Activated CD4-positive, alpha-beta memory T cell treated with anti-CD3 and anti-CD28 coated beads, Interleukin-2, amount 10 ng/mL, durations not matched to agents 7 days and 5 days (primary cell): ENCODE results near the gene CD37. TPM values are rescaled to one million over a fixed set of nuclear protein-coding genes. Genes with fewer than 3 reads are reported as not detected.
"Not testable (repeated sequence)": the region's sequence is repeated elsewhere in the genome, so short reads cannot be mapped to it uniquely, and the experiment has no call there.

Experiments
- CTCF ChIA-PET: fragments of 350-600 bp; sonication (Branson Sonifier 250); formaldehyde crosslinking; loops from one replicate; lab custom pipeline; 2021; ENCODE audit warnings: antibody characterized with exemption, inconsistent platforms; lab: Charles Lee
- POLR2A ChIA-PET: fragments of 350-600 bp; sonication (Branson Sonifier 250); formaldehyde crosslinking; loops from one replicate; lab custom pipeline; 2021; ENCODE audit warnings: antibody characterized with exemption; lab: Charles Lee
- DNase-seq: peaks from one replicate; pipeline ENCODE4 v3.0.0-alpha.2; 2020
- H3K27ac Mint-ChIP-seq: one replicate; pipeline ENCODE4 v1.8.0; 2021; ENCODE audit warnings: mild to moderate bottlenecking, mixed read lengths
- H3K27me3 Mint-ChIP-seq: one replicate; pipeline ENCODE4 v1.8.0; 2021; ENCODE audit warnings: mixed read lengths
- H3K36me3 Mint-ChIP-seq: one replicate; pipeline ENCODE4 v1.8.0; 2021; ENCODE audit warnings: low read depth, mixed read lengths
- H3K4me1 Mint-ChIP-seq: one replicate; pipeline ENCODE4 v1.8.0; 2021; ENCODE audit warnings: mixed read lengths
- H3K4me3 Mint-ChIP-seq: one replicate; pipeline ENCODE4 v1.8.0; 2021; ENCODE audit warnings: mild to moderate bottlenecking, mixed read lengths
- H3K9me3 Mint-ChIP-seq: one replicate; pipeline ENCODE4 v1.8.0; 2021; ENCODE audit warnings: mixed read lengths
- total RNA-seq, 2 experiments: library from RNA; stranded (reverse); gene quantifications; one replicate each; pipeline ENCODE4 v1.2.3, GENCODE V29; 2021

The CD37 gene
- total RNA-seq, 2 experiments from 2014 or later: 278 to 299 TPM

DNA sequence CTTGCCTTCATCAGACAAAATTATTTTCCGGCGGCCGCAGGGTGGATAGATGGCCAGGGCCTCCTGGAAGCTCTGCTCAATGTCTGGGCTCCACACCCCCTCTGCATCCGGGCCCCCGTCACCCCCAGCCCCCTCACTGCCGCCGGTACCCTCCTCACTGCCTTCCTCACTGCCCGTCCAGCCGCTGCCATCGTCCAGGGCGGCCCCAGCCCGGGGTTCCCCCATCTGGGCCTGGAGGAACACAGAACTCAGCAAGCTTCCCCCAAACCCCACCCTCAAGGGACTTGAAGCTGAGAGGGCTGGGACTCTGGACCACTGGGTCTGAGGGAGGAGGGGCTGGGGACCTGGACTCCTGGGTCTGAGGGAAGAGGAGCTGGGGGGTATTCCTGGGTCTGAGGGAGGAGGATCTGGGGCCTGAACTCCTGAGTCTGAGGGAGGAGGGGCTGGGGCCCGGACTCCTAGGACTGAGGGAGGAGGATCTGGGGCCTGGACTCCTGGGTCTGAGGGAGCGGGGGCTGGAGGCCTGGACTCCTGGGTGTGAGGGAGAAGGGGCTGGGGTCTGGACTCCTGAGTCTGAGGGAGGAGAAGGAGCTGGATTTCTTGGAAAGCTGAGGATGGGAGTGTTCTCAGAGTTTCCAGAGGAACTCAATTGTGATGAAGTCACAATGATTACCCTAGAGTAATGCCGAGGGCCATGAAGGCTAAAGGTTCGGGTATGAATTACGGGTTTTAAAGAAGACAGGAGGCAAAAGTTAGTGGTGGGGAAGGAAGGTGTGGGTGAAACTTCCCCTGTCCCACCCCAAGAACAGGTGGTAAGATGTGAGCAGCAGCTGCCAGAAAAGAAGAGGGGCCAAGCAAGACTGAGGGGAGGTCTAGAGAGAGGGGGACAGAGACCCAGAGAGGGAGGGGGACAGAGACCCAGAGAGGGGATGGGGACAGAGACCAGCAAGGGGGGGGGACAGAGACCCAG is 24.9 kb downstream of the CD37 start:
- ChIA-PET POLR2A (interaction anchor here (1.0 kb wide), 1 partner anchor 25 kb away, joined by 3 read pairs; the partner anchor contains the start of gene CD37), CTCF (no interaction called here)
- no peak overlapping the region for H3K4me3 Mint-ChIP-seq

DNA sequence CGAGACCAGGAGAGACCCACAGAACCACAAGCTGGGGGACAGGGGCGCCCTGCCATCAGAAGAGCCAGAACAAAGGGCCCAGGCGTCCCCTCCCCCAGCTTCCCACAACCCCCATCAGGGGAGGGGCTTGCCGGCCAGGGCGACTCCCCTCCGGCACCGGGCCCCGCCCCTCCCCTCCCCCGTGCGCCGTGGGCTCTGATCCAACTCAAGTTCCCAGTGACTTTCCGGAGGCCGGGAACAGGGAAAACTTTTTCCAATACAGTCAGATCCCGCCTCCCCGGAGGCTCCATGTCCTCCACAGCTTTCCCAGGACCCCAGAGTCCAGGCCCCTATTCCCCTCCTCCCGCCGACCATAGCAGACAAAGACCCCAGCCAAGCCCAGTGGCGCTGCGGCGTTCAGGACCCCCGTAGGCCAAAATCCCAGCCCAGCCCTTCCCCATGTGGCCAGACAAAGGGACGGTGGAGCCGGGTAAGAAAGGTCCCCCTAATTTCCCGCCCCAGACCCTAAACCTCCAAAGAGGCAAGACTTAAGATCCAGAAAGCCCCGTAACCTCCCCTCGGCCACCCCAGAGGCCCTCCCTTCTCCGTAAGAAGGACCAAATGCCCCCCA is 26.3 kb downstream of the CD37 start:
- no peak overlapping the region for H3K4me3 Mint-ChIP-seq
- peaks cover 43% of the 10 kb centered on the region for H3K27me3 Mint-ChIP-seq
- H3K36me3 Mint-ChIP-seq: no peaks in the 10 kb centered on the region
- no peak for DNase-seq
- peaks cover 7% of the 10 kb centered on the region for H3K4me1 Mint-ChIP-seq
- ChIA-PET CTCF (no interaction called here), POLR2A (no interaction called here)
- no peak overlapping the region for H3K27ac Mint-ChIP-seq
- H3K9me3 Mint-ChIP-seq: no peaks in the 10 kb centered on the region

More for the DNA sequence above, 24.9 kb downstream of the CD37 start:
- Mint-ChIP-seq H3K27ac (no peak overlapping the region), H3K4me1 (peaks cover 13% of the 10 kb centered on the region), H3K27me3 (peaks cover 50% of the 10 kb centered on the region), H3K9me3 (no peaks in the 10 kb centered on the region), H3K36me3 (no peaks in the 10 kb centered on the region)
- no peak for DNase-seq

GRCh38 chr19:49362048-49362928 is 27.1 kb downstream of the CD37 start, which contains the start of gene TEAD2:
TEAD2 (minus strand) TSS chr19:49362416; CDS start chr19:49360075, 2,341 bp downstream.
- POLR2A ChIA-PET: no interaction called here
- no peaks in the 10 kb centered on the region for H3K9me3 Mint-ChIP-seq
- no peak for DNase-seq
- no peaks in the 10 kb centered on the region for H3K36me3 Mint-ChIP-seq
- CTCF ChIA-PET: interaction anchor here (0.8 kb wide), 1 partner anchor 36 kb away, joined by 4 read pairs; no protein-coding TSS in a partner anchor
- H3K4me1 Mint-ChIP-seq: peaks cover 7% of the 10 kb centered on the region
- H3K27ac Mint-ChIP-seq: no peak within 1 kb of the TSS
- peaks cover 36% of the 10 kb centered on the region for H3K27me3 Mint-ChIP-seq
- no peak within 1 kb of the TSS for H3K4me3 Mint-ChIP-seq

GRCh38 chr19:49362929-49363267 is 27.7 kb downstream of the CD37 start:
- no peak for DNase-seq
- peaks cover 7% of the 10 kb centered on the region for H3K4me1 Mint-ChIP-seq
- H3K27ac Mint-ChIP-seq: no peak overlapping the region
- no peaks in the 10 kb centered on the region for H3K9me3 Mint-ChIP-seq
- no peaks in the 10 kb centered on the region for H3K36me3 Mint-ChIP-seq
- ChIA-PET POLR2A (no interaction called here), CTCF (interaction anchor here (0.8 kb wide), 1 partner anchor 37 kb away, joined by 4 read pairs; no protein-coding TSS in a partner anchor)
- peaks cover 34% of the 10 kb centered on the region for H3K27me3 Mint-ChIP-seq
- no peak overlapping the region for H3K4me3 Mint-ChIP-seq

DNA sequence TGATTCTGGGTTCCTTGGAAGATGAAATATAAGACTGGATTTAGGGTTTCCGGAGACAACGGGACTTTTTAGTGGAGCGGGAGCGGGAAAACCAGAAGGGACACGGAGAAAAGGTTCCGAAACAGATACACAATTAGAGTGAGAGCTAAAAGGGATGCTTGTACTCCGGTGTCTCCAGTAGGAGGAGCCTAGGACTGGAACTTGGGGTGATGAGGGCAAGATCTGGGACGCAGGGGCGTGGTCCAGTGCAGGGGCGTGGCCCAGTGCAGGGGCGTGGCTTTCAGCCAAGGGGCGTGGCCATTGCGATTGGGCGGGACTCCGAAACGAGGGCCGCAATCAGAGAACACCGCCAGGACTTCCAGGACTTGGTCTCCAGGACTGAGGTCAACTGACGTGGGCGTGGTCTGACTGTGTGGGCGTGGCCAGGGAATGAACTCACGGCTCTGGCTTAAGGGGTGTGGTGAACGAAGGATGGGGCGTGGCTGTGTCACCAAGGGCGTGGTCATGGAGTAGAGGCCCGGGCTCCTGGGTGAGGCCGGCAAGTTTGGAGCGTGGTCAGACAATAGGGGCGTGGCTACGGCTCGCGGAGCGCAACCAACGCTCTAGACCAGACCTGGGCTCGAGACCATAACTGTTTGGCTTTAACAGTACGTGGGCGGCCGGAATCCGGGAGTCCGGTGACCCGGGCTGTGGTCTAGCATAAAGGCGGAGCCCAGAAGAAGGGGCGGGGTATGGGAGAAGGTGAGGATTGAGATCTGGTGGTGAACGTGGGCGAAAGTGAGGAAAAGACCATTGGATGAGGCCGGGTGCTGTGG is 28.3 kb downstream of the CD37 start, which contains the start of gene DKKL1:
Gene DKKL1 (plus strand): TSS at position 610 of the 815 bp plus-strand sequence. CDS start 122 bp downstream, at position 732.
- peak; percentile 91 for DNase-seq
- POLR2A ChIA-PET: no interaction called here

DNA sequence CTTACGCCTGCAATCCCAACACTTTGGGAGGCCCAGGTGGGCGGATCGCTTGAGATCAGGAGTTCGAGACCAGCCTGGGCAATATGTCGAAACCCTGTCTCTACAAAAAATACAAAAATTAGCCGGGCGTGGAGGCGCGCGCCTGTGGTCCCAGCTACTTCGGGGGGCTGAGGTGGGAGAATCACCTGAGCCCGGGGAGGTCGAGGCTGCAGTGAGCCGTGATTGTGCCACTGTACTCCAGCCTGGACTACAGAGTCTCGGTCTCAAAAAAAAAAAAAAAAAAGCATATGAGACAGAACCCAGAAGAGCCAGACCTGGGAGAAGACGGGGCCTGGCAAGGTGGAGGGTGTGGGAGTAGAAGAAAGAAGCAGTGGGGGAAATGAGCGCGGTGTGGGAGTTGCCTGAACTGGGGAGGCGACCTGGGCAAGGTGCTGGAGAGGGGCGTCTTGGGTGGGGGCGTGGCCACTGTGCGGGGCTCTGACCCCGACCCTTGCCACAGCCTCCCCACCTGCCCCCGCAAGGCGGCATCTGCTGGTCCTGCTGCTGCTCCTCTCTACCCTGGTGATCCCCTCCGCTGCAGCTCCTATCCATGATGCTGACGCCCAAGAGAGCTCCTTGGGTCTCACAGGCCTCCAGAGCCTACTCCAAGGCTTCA is 29.0 kb downstream of the CD37 start:
- peaks cover 5% of the 10 kb centered on the region for H3K9me3 Mint-ChIP-seq
- H3K4me3 Mint-ChIP-seq: no peak overlapping the region
- CTCF ChIA-PET: no interaction called here
- peaks cover 32% of the 10 kb centered on the region for H3K27me3 Mint-ChIP-seq
- peaks cover 7% of the 10 kb centered on the region for H3K4me1 Mint-ChIP-seq
- POLR2A ChIA-PET: no interaction called here
- no peaks in the 10 kb centered on the region for H3K36me3 Mint-ChIP-seq
- no peak overlapping the region for H3K27ac Mint-ChIP-seq
- DNase-seq: no peak

More for the DNA sequence above, 28.3 kb downstream of the CD37 start, which contains the start of gene DKKL1:
- no peaks in the 10 kb centered on the region for H3K36me3 Mint-ChIP-seq
- H3K4me3 Mint-ChIP-seq: no peak within 1 kb of the TSS
- peaks cover 34% of the 10 kb centered on the region for H3K27me3 Mint-ChIP-seq
- H3K27ac Mint-ChIP-seq: no peak within 1 kb of the TSS
- CTCF ChIA-PET: interaction anchor here (0.8 kb wide), 1 partner anchor 37 kb away, joined by 4 read pairs; no protein-coding TSS in a partner anchor
- H3K4me1 Mint-ChIP-seq: peaks cover 7% of the 10 kb centered on the region
- H3K9me3 Mint-ChIP-seq: no peaks in the 10 kb centered on the region

- no peak for DNase-seq
- Mint-ChIP-seq H3K4me1 (peaks cover 5% of the 10 kb centered on the region), H3K9me3 (peaks cover 13% of the 10 kb centered on the region), H3K27me3 (peaks cover 19% of the 10 kb centered on the region), H3K36me3 (no peaks in the 10 kb centered on the region), H3K27ac (no peak overlapping the region), H3K4me3 (no peak overlapping the region)
- ChIA-PET CTCF (interaction anchor here (0.6 to 1.5 kb wide), 2 partner anchors 167 to 282 kb away, joined by 3 to 5 read pairs; no protein-coding TSS in a partner anchor), POLR2A (no interaction called here)
Observed at GRCh38 chr19:49366110-49366509, 30.9 kb downstream of the CD37 start.

- Mint-ChIP-seq H3K27ac (no peak overlapping the region), H3K9me3 (peaks cover 13% of the 10 kb centered on the region), H3K27me3 (peaks cover 11% of the 10 kb centered on the region), H3K4me1 (no peaks in the 10 kb centered on the region), H3K36me3 (no peaks in the 10 kb centered on the region), H3K4me3 (no peak overlapping the region)
- no peak for DNase-seq
- ChIA-PET CTCF (no interaction called here), POLR2A (no interaction called here)
Observed at GRCh38 chr19:49368711-49369358, 33.6 kb downstream of the CD37 start.

DNA sequence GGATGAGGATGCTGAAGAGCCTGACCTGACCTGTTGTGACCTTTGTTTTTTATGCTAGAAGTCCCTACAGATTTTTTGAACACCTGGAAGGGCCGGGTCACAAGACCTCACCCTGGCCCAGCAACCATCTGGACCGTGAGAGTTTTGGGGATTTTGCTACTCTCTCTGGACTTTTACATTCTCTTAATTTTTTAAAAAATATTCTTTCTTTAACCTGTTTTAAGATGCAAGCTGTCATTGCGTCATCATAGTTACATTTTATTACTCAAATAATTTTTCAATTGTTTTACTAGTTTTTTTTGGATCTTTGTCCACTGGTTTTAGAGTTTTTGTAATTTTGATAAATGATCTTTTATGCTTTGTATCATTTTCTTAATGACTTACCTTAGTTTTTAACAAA is 36.0 kb downstream of the CD37 start:
- Mint-ChIP-seq H3K36me3 (no peaks in the 10 kb centered on the region), H3K4me3 (no peak overlapping the region)
- POLR2A ChIA-PET: no interaction called here

GRCh38 chr19:49373174-49373573 is 38.0 kb downstream of the CD37 start:
- H3K4me1 Mint-ChIP-seq, H3K36me3 Mint-ChIP-seq, CTCF ChIA-PET: not testable (repeated sequence)

More for the DNA sequence above, 36.0 kb downstream of the CD37 start:
- Mint-ChIP-seq H3K27ac (no peak overlapping the region), H3K27me3 (peaks cover 4% of the 10 kb centered on the region), H3K4me1 (no peaks in the 10 kb centered on the region), H3K9me3 (peaks cover 13% of the 10 kb centered on the region)
- DNase-seq: no peak
- CTCF ChIA-PET: interaction anchor here (1.0 kb wide), 1 partner anchor 21 kb away, joined by 3 read pairs; no protein-coding TSS in a partner anchor

More at GRCh38 chr19:49373174-49373573, 38.0 kb downstream of the CD37 start:
- not testable (repeated sequence) for H3K27ac Mint-ChIP-seq, H3K4me3 Mint-ChIP-seq, DNase-seq, H3K27me3 Mint-ChIP-seq
- POLR2A ChIA-PET: interaction anchor here (0.9 kb wide), 1 partner anchor 165 kb away, joined by 4 read pairs; no protein-coding TSS in a partner anchor
- peaks cover 13% of the 10 kb centered on the region for H3K9me3 Mint-ChIP-seq
